Activated naive CD8-positive, alpha-beta T cell treated with anti-CD3 and anti-CD28 coated beads, Interleukin-2, amount 50 U/mL, for 16 hours (primary cell): ENCODE measurements around the gene OSBPL2.

Experiments
- DNase-seq: peaks from one replicate; pipeline ENCODE4 v3.0.0-alpha.2; 2020; ENCODE audit warnings: low read depth, low spot score

OSBPL2 gene

DNA sequence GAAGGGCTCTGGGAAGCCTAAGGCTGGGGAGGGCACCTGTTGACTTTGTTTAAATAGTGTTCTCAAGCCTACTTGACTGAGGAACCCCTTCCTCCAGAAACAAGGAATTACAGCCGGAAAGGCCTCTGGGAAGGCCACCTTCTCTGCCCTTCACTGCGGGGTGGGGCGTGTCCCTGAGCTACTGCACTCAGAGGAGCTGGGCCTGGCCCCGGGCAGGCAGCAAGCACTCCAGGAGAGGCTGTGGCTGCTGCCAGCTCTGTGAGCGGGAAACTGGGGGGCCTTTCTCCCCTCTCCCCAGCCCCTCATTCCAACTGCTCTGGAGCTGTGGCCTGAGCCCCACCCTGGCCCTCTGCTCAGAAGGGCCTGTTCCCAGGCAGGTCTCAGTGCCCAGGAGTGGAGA, 4.0 kb upstream of the OSBPL2 start:
- no peak for DNase-seq

DNA sequence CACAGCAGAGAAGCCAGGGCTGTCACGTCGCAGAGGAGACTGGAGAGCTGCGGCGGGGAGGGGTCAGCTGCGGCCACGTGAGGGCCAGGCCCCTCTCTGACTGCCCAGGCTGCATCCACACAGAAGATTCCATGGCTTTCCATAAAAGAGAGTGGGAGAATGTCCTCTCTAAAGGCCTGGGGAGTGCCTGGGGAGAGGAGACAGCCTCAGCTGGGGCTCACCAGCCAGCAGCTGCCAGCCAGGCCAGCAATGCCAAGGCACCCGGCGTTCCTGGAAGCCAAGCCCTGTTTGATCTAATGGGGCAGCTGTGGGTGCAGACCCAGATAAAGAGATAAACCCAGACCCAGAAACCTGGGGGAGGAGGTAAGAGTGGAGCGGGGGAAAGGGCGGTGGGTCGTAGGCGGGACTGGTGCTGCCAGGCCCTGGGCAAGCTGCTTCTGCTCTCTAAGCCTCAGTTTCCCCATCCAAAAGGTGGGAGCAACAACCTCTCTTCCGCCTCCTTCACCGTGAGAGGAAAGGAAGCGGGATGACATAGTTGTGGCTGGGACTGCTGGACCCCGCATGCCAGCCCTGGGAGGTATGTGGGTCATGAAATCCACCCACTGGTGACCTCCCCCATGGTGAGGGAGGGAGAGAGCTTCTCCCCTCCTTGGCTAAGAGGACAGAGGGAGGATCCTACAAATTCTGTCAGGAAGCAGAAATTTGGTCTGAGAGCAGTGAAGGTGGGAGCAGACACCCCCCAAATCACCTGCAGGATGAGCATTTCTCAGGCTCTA, 3.1 kb upstream of the OSBPL2 start:
- no peak for DNase-seq

DNA sequence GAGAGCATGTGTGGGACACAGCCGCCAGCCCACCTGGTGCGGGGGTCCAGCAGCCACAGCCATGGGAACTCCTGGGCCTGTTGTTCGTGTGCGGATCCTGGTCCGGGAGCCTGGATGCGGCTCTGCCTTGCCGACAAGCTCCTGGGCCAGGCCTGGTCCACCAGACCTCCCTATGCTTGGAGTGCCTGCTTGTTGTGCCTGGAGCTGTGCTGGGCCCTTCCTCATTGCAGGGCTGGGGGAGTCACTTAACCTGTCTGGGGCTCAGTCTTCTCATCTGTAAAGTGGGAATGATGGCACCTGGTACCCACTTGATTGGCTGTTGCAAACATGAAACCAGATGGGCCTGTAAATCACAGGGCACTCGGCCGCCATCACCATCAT, 2.6 kb upstream of the OSBPL2 start:
- DNase-seq = no peak

DNA sequence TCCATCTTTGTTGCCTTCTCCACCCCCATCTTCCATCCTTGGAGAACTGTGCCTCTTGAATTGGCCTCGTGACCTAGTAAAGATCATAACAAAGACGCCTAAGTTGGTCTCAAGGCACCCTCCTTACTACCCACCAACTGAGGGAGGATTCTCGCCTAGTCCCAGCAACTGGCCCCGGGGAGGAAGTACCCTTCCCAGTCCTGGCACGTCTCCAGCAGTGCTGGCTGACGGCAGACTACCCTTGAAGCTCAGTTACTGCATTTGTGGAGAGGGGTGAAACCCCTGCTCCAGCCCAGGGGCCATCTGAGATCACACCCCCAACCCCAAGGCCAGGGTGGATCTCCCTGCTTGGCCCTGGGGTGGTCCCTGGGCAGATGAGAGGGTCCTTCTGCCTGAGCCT, 2.1 kb upstream of the OSBPL2 start:
- DNase-seq = no peak

GRCh38 chr20:62236766-62237513, 1.4 kb upstream of the OSBPL2 start:
- no peak for DNase-seq

DNA sequence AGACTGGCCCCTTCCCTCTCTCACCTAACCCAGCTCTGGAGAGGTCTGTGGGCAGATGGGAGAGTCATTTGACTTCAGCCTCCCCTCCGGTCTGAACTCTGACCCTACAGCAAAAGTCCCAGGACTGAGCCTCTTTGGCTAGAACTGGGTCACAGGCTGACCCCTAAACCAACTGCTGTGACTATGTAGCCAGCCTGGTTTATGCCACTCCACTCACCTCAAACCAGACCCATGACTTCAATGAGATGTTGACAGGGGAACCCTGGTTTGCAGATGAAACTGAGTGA, 864 bp upstream of the OSBPL2 start:
- no peak for DNase-seq

DNA sequence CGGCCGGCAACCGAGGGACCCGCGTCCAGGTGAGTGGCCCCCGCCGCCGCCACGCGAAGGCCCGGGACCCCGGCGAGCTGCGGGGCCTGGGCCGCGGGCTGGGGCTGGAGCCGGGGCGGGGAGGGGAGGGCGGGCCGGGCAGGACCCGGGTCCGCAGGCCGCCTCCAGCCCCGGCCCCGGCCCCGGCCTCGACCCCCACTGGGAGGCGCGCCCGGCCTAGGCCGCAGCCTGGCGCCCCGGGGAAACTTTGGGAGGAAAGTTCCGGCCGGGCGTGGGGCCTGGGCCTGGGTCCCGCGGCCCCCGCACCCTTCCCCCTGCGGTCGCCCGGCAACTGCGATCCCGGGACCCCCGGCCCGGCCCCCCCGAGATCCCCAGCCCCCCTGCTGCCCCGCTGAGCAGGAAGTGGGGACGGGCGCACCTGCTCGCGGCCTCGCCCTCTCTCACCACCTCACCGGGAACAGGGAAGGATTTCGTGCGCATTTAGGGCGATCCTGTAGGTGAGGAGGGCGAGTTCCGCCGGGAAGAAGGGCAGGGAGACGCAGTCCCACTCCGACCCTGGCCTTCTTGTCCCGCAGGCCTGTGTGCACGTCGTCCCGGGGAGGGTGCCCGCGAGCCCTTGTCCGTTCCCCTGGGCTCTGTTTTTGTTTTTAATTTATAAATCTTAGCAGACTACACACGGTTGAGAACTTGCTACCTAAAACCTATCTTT, 402 bp downstream of the OSBPL2 start:
- no peak for DNase-seq

- no peak for DNase-seq
These were observed 1.1 kb downstream of the OSBPL2 start for GRCh38 chr20:62239278-62239879.

DNA sequence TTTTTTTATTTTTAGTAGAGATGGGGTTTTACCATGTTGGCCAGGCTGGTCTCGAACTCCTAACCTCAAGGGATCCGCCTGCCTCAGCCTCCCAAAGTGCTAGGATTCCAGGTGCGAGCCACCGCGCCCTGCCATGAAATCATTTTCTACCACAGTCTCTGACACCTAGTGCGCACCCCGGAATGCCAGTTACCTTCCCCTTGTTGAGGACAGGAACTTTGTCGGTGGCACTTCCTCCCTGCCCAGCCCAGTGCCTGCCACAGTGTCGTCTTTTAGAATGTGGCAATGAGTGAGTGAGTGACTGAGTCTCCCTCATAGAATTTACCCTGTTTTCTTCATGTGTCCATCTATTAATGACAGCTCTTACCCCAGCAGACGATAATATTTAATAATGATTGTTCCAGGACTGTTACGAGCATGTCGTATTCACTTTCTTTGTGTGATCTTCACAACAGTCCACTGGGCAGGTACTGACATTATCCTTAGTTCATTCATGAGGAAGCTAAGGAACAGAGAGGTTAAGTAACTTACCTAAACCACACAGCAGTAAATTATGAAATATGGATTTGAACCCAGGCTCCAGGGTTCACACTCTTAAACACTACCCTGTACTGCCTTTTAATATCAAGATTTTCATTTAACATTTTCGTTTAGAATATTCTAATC, 1.8 kb downstream of the OSBPL2 start:
- DNase-seq = no peak

- no peak for DNase-seq
These were observed 3.2 kb downstream of the OSBPL2 start for GRCh38 chr20:62241506-62241905.

DNA sequence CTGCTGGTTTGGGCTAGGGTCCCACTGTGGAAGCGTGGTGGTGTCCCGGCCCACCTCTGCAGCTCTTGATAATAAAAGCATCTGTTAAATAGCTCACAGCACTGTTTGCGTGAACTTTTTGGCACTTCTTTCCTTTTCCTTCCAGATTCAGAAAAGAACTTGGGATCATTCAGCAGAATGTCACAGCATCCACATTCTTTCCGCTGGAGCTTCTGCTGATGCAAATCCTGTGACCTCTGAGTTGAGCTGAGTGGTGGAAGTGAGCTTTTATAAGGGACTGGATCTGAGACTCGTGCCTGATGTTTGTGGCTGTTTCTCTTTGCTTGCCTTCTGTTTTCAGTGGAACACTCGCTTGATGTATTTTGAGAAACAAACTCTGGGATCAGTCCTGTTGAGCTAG, 3.9 kb downstream of the OSBPL2 start:
- no peak for DNase-seq

GRCh38 chr20:62243106-62243505, 4.8 kb downstream of the OSBPL2 start:
- no peak for DNase-seq

DNA sequence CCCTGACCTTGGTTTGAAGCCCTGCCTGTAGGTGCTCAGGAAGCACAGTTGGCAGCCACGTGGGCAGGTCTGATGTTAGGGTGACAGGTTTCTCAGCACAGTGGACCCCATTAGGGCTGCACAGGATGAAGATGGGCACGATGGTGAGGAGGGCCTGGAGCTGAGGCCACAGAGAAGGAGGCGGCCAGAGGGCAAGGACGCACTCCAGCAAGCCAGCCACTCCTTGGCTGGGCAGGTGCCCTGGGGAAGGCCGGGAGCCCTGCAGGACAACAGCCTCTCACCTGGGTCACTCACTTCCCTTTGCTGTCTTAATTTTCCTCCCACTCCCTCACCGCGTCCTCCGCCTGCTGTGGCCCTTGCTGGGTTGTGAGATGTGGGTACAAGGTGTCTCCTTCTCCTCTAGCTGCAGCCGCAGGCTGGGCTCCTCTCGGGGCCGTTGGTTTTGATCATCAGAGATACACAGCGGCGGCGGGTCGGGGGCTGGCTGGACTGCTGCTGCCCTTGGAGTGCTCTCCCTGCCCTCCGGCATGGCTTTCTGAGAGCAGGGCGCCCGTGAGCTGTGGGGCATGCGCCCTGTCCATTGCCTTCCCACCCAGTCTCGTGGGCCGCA, 5.7 kb downstream of the OSBPL2 start:
- DNase-seq = no peak

- DNase-seq = no peak
These were observed 6.4 kb downstream of the OSBPL2 start for GRCh38 chr20:62244644-62245108.

- DNase-seq = no peak
These were observed 7.6 kb downstream of the OSBPL2 start for GRCh38 chr20:62245911-62246280.

GRCh38 chr20:62246431-62246830, 8.1 kb downstream of the OSBPL2 start:
- no peak for DNase-seq

DNA sequence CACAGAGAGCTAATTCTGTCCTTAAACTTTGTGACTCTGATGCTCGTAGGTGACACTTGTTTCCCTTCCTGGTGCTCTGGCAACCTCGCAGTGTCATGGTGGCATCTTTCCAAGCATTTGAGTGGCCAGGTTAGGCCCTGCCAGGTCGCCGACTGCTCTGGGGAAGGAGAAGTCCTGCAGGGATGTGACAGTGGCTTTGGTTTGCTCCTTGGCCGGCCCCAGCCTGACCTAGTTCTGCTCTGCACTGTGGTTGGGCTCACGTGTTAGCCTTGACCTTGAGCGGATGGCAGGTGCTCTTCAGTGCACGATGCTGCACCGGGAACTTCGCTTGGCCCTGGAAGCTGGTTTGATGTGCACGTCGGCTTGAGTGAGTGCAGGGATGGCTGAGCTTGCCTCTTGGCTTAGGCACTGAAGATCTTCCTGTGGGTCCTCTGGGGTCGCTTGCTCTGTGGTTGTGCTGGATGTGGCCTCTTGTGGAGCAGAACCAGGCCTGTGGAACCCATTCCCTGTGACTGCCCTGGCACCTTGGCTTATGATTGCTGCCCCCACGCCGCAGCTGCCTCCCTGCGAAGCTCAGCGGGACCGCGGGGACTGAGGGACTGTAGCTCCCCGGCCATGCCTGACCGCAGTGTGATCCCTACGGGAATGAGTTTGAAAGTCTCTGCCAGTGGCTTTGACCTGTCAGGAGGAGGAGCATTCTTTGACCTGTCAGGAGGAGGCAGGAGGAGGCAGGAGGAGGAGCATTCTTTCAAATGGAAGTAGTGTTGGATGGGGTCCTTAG, 8.7 kb downstream of the OSBPL2 start:
- DNase-seq = no peak

DNA sequence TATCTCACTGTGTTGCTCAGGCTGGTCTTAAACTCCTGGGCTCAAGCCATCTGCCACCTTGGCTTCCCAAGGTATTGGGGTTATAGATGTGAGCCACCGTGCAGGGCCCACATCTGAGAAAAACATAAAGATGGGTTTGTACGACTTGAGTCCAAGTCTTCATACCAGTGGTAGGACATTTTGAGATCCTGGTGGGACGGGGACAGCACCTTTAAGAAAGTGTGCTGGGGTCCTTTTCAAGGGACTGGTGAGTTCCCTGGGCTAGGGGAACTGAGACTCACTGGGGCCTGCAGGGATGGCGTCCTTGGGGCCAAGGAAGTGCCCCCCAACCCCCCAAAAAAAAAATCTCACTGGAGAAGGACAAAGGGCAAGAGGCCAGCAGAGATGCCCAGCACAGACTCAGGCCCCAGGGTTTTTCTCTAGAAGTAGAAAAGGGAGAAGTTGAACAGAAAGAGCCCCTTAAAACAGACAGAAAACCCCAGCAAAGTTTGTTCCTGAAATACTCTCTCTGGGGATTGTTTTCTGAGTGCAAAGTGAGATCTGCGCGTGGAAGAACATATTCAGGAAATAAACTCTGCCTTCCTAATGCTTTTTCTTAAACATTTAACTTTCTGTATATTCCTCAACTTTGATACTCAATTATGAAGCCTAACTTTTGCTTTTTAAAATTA, 10.7 kb downstream of the OSBPL2 start:
- DNase-seq = no peak

GRCh38 chr20:62252342-62252966, 14.1 kb downstream of the OSBPL2 start:
- no peak for DNase-seq

DNA sequence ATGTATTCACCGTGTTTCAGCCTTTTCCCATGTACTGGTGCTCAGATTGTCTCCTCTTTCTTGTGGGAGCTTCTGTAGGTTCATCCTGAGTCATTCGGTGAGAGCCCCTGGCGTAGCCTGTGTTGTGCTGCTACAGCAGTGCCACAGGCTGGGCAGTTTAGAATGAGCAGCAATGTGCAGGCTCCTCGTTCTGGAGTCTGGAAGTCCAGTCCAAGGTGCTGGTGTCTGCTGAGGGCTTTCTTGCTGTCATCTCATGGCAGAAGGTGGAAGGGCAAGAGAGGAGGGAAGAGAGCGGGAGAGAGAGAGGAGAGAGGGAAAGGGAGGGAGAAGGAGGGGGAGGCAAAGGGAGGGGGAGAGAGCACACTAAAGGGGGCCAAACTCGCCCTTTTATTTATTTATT, 15.1 kb downstream of the OSBPL2 start:
- DNase-seq = no peak
